ENCODE data around the gene MIF4GD.
"Not testable (repeated sequence)": the region's sequence is repeated elsewhere in the genome, so short reads cannot be mapped to it uniquely, and the experiment has no call there.

MIF4GD gene

GRCh38 chr17:75307957-75308731 lies 37.1 kb upstream of the MIF4GD start:
- no peak for TF ChIP-seq PAX5 (IDR thresholded peaks at IDR 0.05; ENCODE audit: insufficient read depth, low read length, severe bottlenecking)
- no peak for TF ChIP-seq POLR2A (IDR thresholded peaks at IDR 0.05; ENCODE audit: low read depth, low read length)
- TF ChIP-seq POLR2AphosphoS5 (IDR thresholded peaks at IDR 0.05; ENCODE audit: low read depth, low read length) = no peak
- no peak for TF ChIP-seq POU2F2 (IDR thresholded peaks at IDR 0.05; ENCODE audit: low read depth, low read length)
- TF ChIP-seq TAF1 (IDR thresholded peaks at IDR 0.05; ENCODE audit: low read depth, low read length) = no peak
- no peak for TF ChIP-seq SPI1 (IDR thresholded peaks at IDR 0.05; ENCODE audit: low read depth, low read length)
- DNase-seq (ENCODE audit: insufficient read length, low spot score) (no peak), FAIRE-seq (no peak)

- DNase-seq (ENCODE audit: insufficient read length, low spot score) (no peak), FAIRE-seq (no peak)
- TF ChIP-seq POLR2AphosphoS5 (IDR thresholded peaks at IDR 0.05; ENCODE audit: low read depth, low read length) (no peak), PAX5 (IDR thresholded peaks at IDR 0.05; ENCODE audit: insufficient read depth, low read length, severe bottlenecking) (no peak), POU2F2 (IDR thresholded peaks at IDR 0.05; ENCODE audit: low read depth, low read length) (no peak), SPI1 (IDR thresholded peaks at IDR 0.05; ENCODE audit: low read depth, low read length) (no peak), POLR2A (IDR thresholded peaks at IDR 0.05; ENCODE audit: low read depth, low read length) (no peak), TAF1 (IDR thresholded peaks at IDR 0.05; ENCODE audit: low read depth, low read length) (no peak)
Observed at GRCh38 chr17:75301502-75302206, 30.6 kb upstream of the MIF4GD start.

GRCh38 chr17:75301049-75301448 lies 30.0 kb upstream of the MIF4GD start:
- no peak for FAIRE-seq
- no peak for DNase-seq (ENCODE audit: insufficient read length, low spot score)

GRCh38 chr17:75300280-75300679 lies 29.2 kb upstream of the MIF4GD start:
- DNase-seq (ENCODE audit: insufficient read length, low spot score) = no peak
- TF ChIP-seq TAF1 (IDR thresholded peaks at IDR 0.05; ENCODE audit: low read depth, low read length) = no peak
- TF ChIP-seq PAX5 (IDR thresholded peaks at IDR 0.05; ENCODE audit: insufficient read depth, low read length, severe bottlenecking) = no peak
- no peak for TF ChIP-seq POU2F2 (IDR thresholded peaks at IDR 0.05; ENCODE audit: low read depth, low read length)
- no peak for TF ChIP-seq POLR2A (IDR thresholded peaks at IDR 0.05; ENCODE audit: low read depth, low read length)
- no peak for TF ChIP-seq POLR2AphosphoS5 (IDR thresholded peaks at IDR 0.05; ENCODE audit: low read depth, low read length)
- TF ChIP-seq SPI1 (IDR thresholded peaks at IDR 0.05; ENCODE audit: low read depth, low read length) = no peak
- no peak for FAIRE-seq

More at GRCh38 chr17:75301049-75301448, 30.0 kb upstream of the MIF4GD start:
- TF ChIP-seq SPI1 (IDR thresholded peaks at IDR 0.05; ENCODE audit: low read depth, low read length) (no peak), POLR2AphosphoS5 (IDR thresholded peaks at IDR 0.05; ENCODE audit: low read depth, low read length) (no peak), POLR2A (IDR thresholded peaks at IDR 0.05; ENCODE audit: low read depth, low read length) (no peak), POU2F2 (IDR thresholded peaks at IDR 0.05; ENCODE audit: low read depth, low read length) (no peak), TAF1 (IDR thresholded peaks at IDR 0.05; ENCODE audit: low read depth, low read length) (no peak), PAX5 (IDR thresholded peaks at IDR 0.05; ENCODE audit: insufficient read depth, low read length, severe bottlenecking) (no peak)

GRCh38 chr17:75295201-75296158 lies 24.4 kb upstream of the MIF4GD start:
- FAIRE-seq (peak; percentile 82), DNase-seq (ENCODE audit: insufficient read length, low spot score) (no peak)
- TF ChIP-seq POLR2AphosphoS5 (IDR thresholded peaks at IDR 0.05; ENCODE audit: low read depth, low read length) (peak; percentile 93), PAX5 (IDR thresholded peaks at IDR 0.05; ENCODE audit: insufficient read depth, low read length, severe bottlenecking) (no peak), POLR2A (IDR thresholded peaks at IDR 0.05; ENCODE audit: low read depth, low read length) (peak; percentile 95), TAF1 (IDR thresholded peaks at IDR 0.05; ENCODE audit: low read depth, low read length) (peak; percentile 79), SPI1 (IDR thresholded peaks at IDR 0.05; ENCODE audit: low read depth, low read length) (peak; percentile 97), POU2F2 (IDR thresholded peaks at IDR 0.05; ENCODE audit: low read depth, low read length) (peak; percentile 80)

- not testable (repeated sequence) for DNase-seq (ENCODE audit: insufficient read length, low spot score); FAIRE-seq
Observed at GRCh38 chr17:75292810-75293448, 21.9 kb upstream of the MIF4GD start.

- TF ChIP-seq TAF1 (IDR thresholded peaks at IDR 0.05; ENCODE audit: low read depth, low read length) (no peak), SPI1 (IDR thresholded peaks at IDR 0.05; ENCODE audit: low read depth, low read length) (no peak), PAX5 (IDR thresholded peaks at IDR 0.05; ENCODE audit: insufficient read depth, low read length, severe bottlenecking) (no peak), POLR2A (IDR thresholded peaks at IDR 0.05; ENCODE audit: low read depth, low read length) (no peak; the same call in 1 of the 2 replicates), POLR2AphosphoS5 (IDR thresholded peaks at IDR 0.05; ENCODE audit: low read depth, low read length) (no peak), POU2F2 (IDR thresholded peaks at IDR 0.05; ENCODE audit: low read depth, low read length) (no peak)
- FAIRE-seq = peak; percentile 72
- no peak for DNase-seq (ENCODE audit: insufficient read length, low spot score)
Observed at GRCh38 chr17:75289832-75290337, 18.9 kb upstream of the MIF4GD start.

GRCh38 chr17:75289115-75289831 lies 18.2 kb upstream of the MIF4GD start, which contains the start of gene SLC25A19:
Gene SLC25A19, minus strand, starts transcription at chr17:75289433. Its CDS starts 2,669 bp downstream, at chr17:75286764.
- DNase-seq (ENCODE audit: insufficient read length, low spot score) = peak; percentile 92
- TF ChIP-seq PAX5 (IDR thresholded peaks at IDR 0.05; ENCODE audit: insufficient read depth, low read length, severe bottlenecking) = no peak
- peak; percentile 43; the same call in 1 of the 2 replicates for TF ChIP-seq POU2F2 (IDR thresholded peaks at IDR 0.05; ENCODE audit: low read depth, low read length)
- peak; percentile 72; the same call in 1 of the 2 replicates for TF ChIP-seq TAF1 (IDR thresholded peaks at IDR 0.05; ENCODE audit: low read depth, low read length)
- TF ChIP-seq SPI1 (IDR thresholded peaks at IDR 0.05; ENCODE audit: low read depth, low read length) = no peak
- peak; percentile 88 for TF ChIP-seq POLR2AphosphoS5 (IDR thresholded peaks at IDR 0.05; ENCODE audit: low read depth, low read length)
- peak; percentile 84 for TF ChIP-seq POLR2A (IDR thresholded peaks at IDR 0.05; ENCODE audit: low read depth, low read length)
- FAIRE-seq = peak; percentile 100
